Keratinocyte (primary cell): Measurements from ENCODE around the gene CMBL.

Experiments
- CTCF ChIP-seq, 3 experiments: IDR thresholded peaks in 1 of 3; conservative IDR thresholded peaks in 1 of 3; optimal IDR thresholded peaks in 1 of 3; 2 replicates in 2 of 3; 3 replicates in 1 of 3; pipeline versions ENCODE3 to v1.5.1; 2011; ENCODE audit warnings: low read length in 3 of 3, mild to moderate bottlenecking in 3 of 3, moderate library complexity in 2 of 3, control low read depth in 1 of 3, inconsistent platforms in 1 of 3; ENCODE audit not compliant: insufficient read depth in 2 of 3; ENCODE audit errors: extremely low read depth in 1 of 3
- EZH2 ChIP-seq: IDR thresholded peaks from one replicate; pipeline ENCODE4 v1.6.1; 2012; ENCODE audit warnings: inconsistent platforms, mild to moderate bottlenecking, low read length, moderate library complexity

- no peak for TF ChIP-seq CTCF (optimal IDR thresholded peaks at IDR 0.05 in 1 of 3, IDR thresholded peaks at IDR 0.05 in 1 of 3, conservative IDR thresholded peaks at IDR 0.05 in 1 of 3; ENCODE audit: extremely low read depth in 1 of 3, insufficient read depth in 2 of 3, low read length in 3 of 3)
- no peak for TF ChIP-seq EZH2
Observed at GRCh38 chr5:10278658-10279279, 28.9 kb downstream of the CMBL start.
